H1 (cell line): ENCODE results near the gene MFGE8. TPM values are rescaled to one million over a fixed set of nuclear protein-coding genes. Genes with fewer than 3 reads are reported as not detected.

Experiments
- CTCF ChIA-PET: fragments of 300-600 bp; sonication (Branson Sonifier 250); formaldehyde crosslinking; loops from one replicate; lab custom pipeline; 2021; ENCODE audit not compliant: partially characterized antibody; lab: Charles Lee
- POLR2A ChIA-PET: fragments of 300-600 bp; sonication (Branson Sonifier 250); formaldehyde crosslinking; loops from one replicate; lab custom pipeline; 2021; ENCODE audit warnings: inconsistent platforms; ENCODE audit not compliant: partially characterized antibody; lab: Charles Lee
- DNase-seq, 2 experiments: peaks; one replicate each; pipeline versions ENCODE4 v3.0.0 to v3.0.0-alpha.2; 2010 to 2022; ENCODE audit warnings: low spot score in 2 of 2, low read depth in 1 of 2, mixed read lengths in 1 of 2
- FAIRE-seq: peaks from 2 replicates; lab custom pipeline; 2011; peaks lifted over from hg19 to GRCh38; lab: Jason Lieb, UNC
- H2AFZ ChIP-seq: 2 replicates; pipeline ENCODE4 v1.8.1; 2012; ENCODE audit warnings: low read length, inconsistent platforms
- H2AK5ac ChIP-seq: 2 replicates; pipeline ENCODE4 v1.6.1; 2013; ENCODE audit warnings: low read depth, low read length
- H2BK120ac ChIP-seq: replicated peaks from 2 replicates; pipeline ENCODE3; 2013; ENCODE audit warnings: low read depth, low read length, inconsistent platforms
- H2BK12ac ChIP-seq: 2 replicates; pipeline ENCODE4 v1.6.1; 2013; ENCODE audit warnings: low read depth, low read length
- H2BK15ac ChIP-seq: 2 replicates; pipeline ENCODE4 v1.6.1; 2013; ENCODE audit warnings: low read length
- H2BK20ac ChIP-seq: 2 replicates; pipeline ENCODE4 v1.6.1; 2013; ENCODE audit warnings: low read length
- H2BK5ac ChIP-seq: 2 replicates; pipeline ENCODE4 v1.6.1; 2013; ENCODE audit warnings: low read depth, low read length
- H3K14ac ChIP-seq: 2 replicates; pipeline ENCODE4 v1.6.1; 2013; ENCODE audit warnings: inconsistent platforms; ENCODE audit not compliant: insufficient read length
- H3K18ac ChIP-seq: 2 replicates; pipeline ENCODE4 v1.6.1; 2013; ENCODE audit warnings: low read length; ENCODE audit errors: extremely low read depth
- H3K23ac ChIP-seq: 2 replicates; pipeline ENCODE4 v1.6.1; 2013; ENCODE audit warnings: inconsistent platforms; ENCODE audit not compliant: insufficient read length
- H3K23me2 ChIP-seq: 2 replicates; pipeline ENCODE4 v1.6.1; 2013; ENCODE audit warnings: low read depth, low read length
- H3K27ac ChIP-seq: 2 replicates; pipeline ENCODE4 v1.6.1; 2011; ENCODE audit warnings: low read depth, low read length, inconsistent platforms
- H3K27me3 ChIP-seq, 4 experiments: replicated peaks in 1 of 4; 1 replicate in 1 of 4; 2 replicates in 3 of 4; pipeline versions ENCODE4 v1.6.1 to v1.8.1; 2011 to 2013; ENCODE audit warnings: low read length in 3 of 4, mild to moderate bottlenecking in 3 of 4, inconsistent platforms in 2 of 4, mixed read lengths in 2 of 4, moderate library complexity in 1 of 4; ENCODE audit not compliant: control insufficient read depth in 3 of 4, insufficient read depth in 3 of 4; ENCODE audit errors: extremely low read depth in 1 of 4
- H3K36me3 ChIP-seq, 4 experiments: 2 replicates each; pipeline versions ENCODE4 v1.6.1 to v1.8.1; 2011 to 2013; ENCODE audit warnings: mild to moderate bottlenecking in 4 of 4, low read length in 3 of 4, moderate library complexity in 2 of 4, control low read depth in 1 of 4, inconsistent platforms in 1 of 4; ENCODE audit not compliant: insufficient read depth in 4 of 4, control insufficient read depth in 2 of 4
- H3K4ac ChIP-seq: replicated peaks from 2 replicates; pipeline ENCODE3; 2013; ENCODE audit warnings: low read length, low read depth, mixed read lengths, inconsistent platforms; ENCODE audit not compliant: insufficient read length
- H3K4me1 ChIP-seq, 4 experiments: replicated peaks in 1 of 4; 1 replicate in 1 of 4; 2 replicates in 3 of 4; pipeline versions ENCODE4 v1.6.1 to v1.8.1; 2011 to 2013; ENCODE audit warnings: low read length in 3 of 4, inconsistent platforms in 2 of 4, mixed read lengths in 1 of 4; ENCODE audit not compliant: insufficient read depth in 4 of 4, control insufficient read depth in 3 of 4
- H3K4me2 ChIP-seq, 2 experiments: 2 replicates each; pipeline versions ENCODE4 v1.6.1 to v1.8.1; 2011 to 2013; ENCODE audit warnings: low read depth in 2 of 2, low read length in 2 of 2, control low read depth in 1 of 2, inconsistent platforms in 1 of 2, mild to moderate bottlenecking in 1 of 2; ENCODE audit not compliant: insufficient read depth in 1 of 2
- H3K4me3 ChIP-seq, 4 experiments: fragments of 200-600, 300-600 bp in 1 of 4; sonication (generic), shearing (Covaris generic), sonication (Bioruptor Twin) in 1 of 4; 2 replicates each; pipeline versions ENCODE4 v1.5.1 to v1.8.1; 2011 to 2016; ENCODE audit warnings: low read length in 4 of 4, low read depth in 3 of 4, control low read depth in 2 of 4, inconsistent platforms in 2 of 4, mild to moderate bottlenecking in 2 of 4, mixed read lengths in 1 of 4, moderate library complexity in 1 of 4; ENCODE audit not compliant: insufficient read depth in 2 of 4; ENCODE audit errors: extremely low read depth in 1 of 4
- H3K56ac ChIP-seq: replicated peaks from 2 replicates; pipeline ENCODE3; 2013; ENCODE audit warnings: low read depth, mild to moderate bottlenecking, mixed read lengths, low read length, inconsistent platforms; ENCODE audit not compliant: insufficient read length
- H3K79me1 ChIP-seq: 2 replicates; pipeline ENCODE4 v1.6.1; 2013; ENCODE audit warnings: low read depth, low read length, control low read depth
- H3K79me2 ChIP-seq, 2 experiments: 2 replicates each; pipeline versions ENCODE4 v1.6.1 to v1.8.1; 2012 to 2013; ENCODE audit warnings: low read length in 2 of 2, mild to moderate bottlenecking in 2 of 2, inconsistent platforms in 1 of 2; ENCODE audit not compliant: insufficient read depth in 2 of 2, control insufficient read depth in 1 of 2
- H3K9ac ChIP-seq, 4 experiments: replicated peaks in 1 of 4; 1 replicate in 1 of 4; 2 replicates in 3 of 4; pipeline versions ENCODE4 v1.6.1 to v1.8.1; 2011 to 2013; ENCODE audit warnings: low read depth in 3 of 4, low read length in 3 of 4, control low read depth in 2 of 4, mild to moderate bottlenecking in 2 of 4, moderate library complexity in 2 of 4, inconsistent platforms in 1 of 4; ENCODE audit errors: extremely low read depth in 1 of 4
- H3K9me3 ChIP-seq, 2 experiments: 2 replicates each; pipeline versions ENCODE4 v1.6.1 to v1.8.1; 2012 to 2013; ENCODE audit warnings: mild to moderate bottlenecking in 2 of 2, moderate library complexity in 2 of 2, control low read depth in 1 of 2, inconsistent platforms in 1 of 2, low read depth in 1 of 2, low read length in 1 of 2, mixed read lengths in 1 of 2; ENCODE audit not compliant: insufficient read depth in 2 of 2
- H4K20me1 ChIP-seq, 2 experiments: replicated peaks in 1 of 2; 2 replicates each; pipeline versions ENCODE3 to v1.8.1; 2011 to 2013; ENCODE audit warnings: inconsistent platforms in 2 of 2, low read length in 2 of 2, mild to moderate bottlenecking in 1 of 2; ENCODE audit not compliant: insufficient read depth in 2 of 2, control insufficient read depth in 1 of 2
- H4K5ac ChIP-seq: 2 replicates; pipeline ENCODE4 v1.6.1; 2013; ENCODE audit warnings: low read length, low read depth, mixed read lengths, inconsistent platforms; ENCODE audit not compliant: insufficient read length
- H4K8ac ChIP-seq: 2 replicates; pipeline ENCODE4 v1.8.0; 2013; ENCODE audit warnings: mild to moderate bottlenecking, moderate library complexity, low read length, inconsistent platforms; ENCODE audit not compliant: insufficient read depth; ENCODE audit errors: extremely low read depth
- H4K91ac ChIP-seq: replicated peaks from 2 replicates; pipeline ENCODE3; 2013; ENCODE audit warnings: low read length, mixed read lengths, inconsistent platforms; ENCODE audit not compliant: insufficient read length
- EGR1 ChIP-seq: IDR thresholded peaks from 2 replicates; pipeline ENCODE4 v1.6.1; 2011; ENCODE audit warnings: low read depth, low read length, borderline replicate concordance
- GABPA ChIP-seq: IDR thresholded peaks from 2 replicates; pipeline ENCODE4 v1.6.1; 2011; ENCODE audit warnings: mild to moderate bottlenecking, low read length, moderate library complexity, borderline replicate concordance; ENCODE audit not compliant: insufficient read depth
- KDM4A ChIP-seq: IDR thresholded peaks from one replicate; pipeline ENCODE4 v1.7.1; 2012; ENCODE audit warnings: low read depth, mild to moderate bottlenecking, moderate library complexity, low read length, inconsistent platforms; ENCODE audit not compliant: severe bottlenecking
- NANOG ChIP-seq: IDR thresholded peaks from 2 replicates; pipeline ENCODE4 v1.6.1; 2011; ENCODE audit warnings: low read length, low read depth, mild to moderate bottlenecking, inconsistent platforms; ENCODE audit not compliant: insufficient read depth, poor library complexity, severe bottlenecking
- RAD21 ChIP-seq, 2 experiments: IDR thresholded peaks in 1 of 2; conservative IDR thresholded peaks in 1 of 2; 2 replicates each; pipeline ENCODE4 v1.6.1; 2011; ENCODE audit warnings: low read depth in 2 of 2, low read length in 2 of 2, improper control_type of control experiment in 1 of 2, inconsistent platforms in 1 of 2, mild to moderate bottlenecking in 1 of 2, moderate library complexity in 1 of 2
- SIN3A ChIP-seq, 2 experiments: IDR thresholded peaks in 1 of 2; conservative IDR thresholded peaks in 1 of 2; 2 replicates each; pipeline ENCODE4 v1.6.1; 2011 to 2012; ENCODE audit warnings: low read length in 2 of 2, improper control_type of control experiment in 1 of 2, low read depth in 1 of 2, mild to moderate bottlenecking in 1 of 2
- TAF1 ChIP-seq: IDR thresholded peaks from 2 replicates; pipeline ENCODE4 v1.6.1; 2011; ENCODE audit warnings: mild to moderate bottlenecking, low read depth, low read length
- TBP ChIP-seq: IDR thresholded peaks from 2 replicates; pipeline ENCODE4 v1.6.1; 2011; ENCODE audit warnings: low read depth, low read length, improper control_type of control experiment
- WGBS, 2 experiments: shearing (Covaris generic) in 1 of 2; methylation state at CpG; one replicate each; pipeline versions ENCODE4 v1.1.6 to v1.1.7; 2013 to 2015; ENCODE audit warnings: low lambda C conversion rate in 2 of 2, mixed read lengths in 2 of 2, inconsistent platforms in 1 of 2, low coverage in 1 of 2, missing lambda C conversion rate in 1 of 2; ENCODE audit not compliant: insufficient replicate concordance in 2 of 2, insufficient coverage in 1 of 2, insufficient read length in 1 of 2; ENCODE audit errors: extremely low coverage in 1 of 2, missing lambda C conversion rate in 1 of 2; 5-methylcytosine and 5-hydroxymethylcytosine counted together
- polyA plus RNA-seq, 7 experiments: library from polyadenylated mRNA; depleted of rRNA in 3 of 7; stranded (reverse) in 5 of 7; unstranded in 2 of 7; fragments of >200 nt in 5 of 7; fragments of 200-250 nt in 2 of 7; gene quantifications; 1 replicate in 5 of 7; 2 replicates in 1 of 7; 4 replicates in 1 of 7; pipeline versions ENCODE4 v1.2.1 to v1.2.3, GENCODE V29; 2011 to 2013; ENCODE audit warnings: missing spikeins in 2 of 7, mixed read lengths in 2 of 7
- total RNA-seq: library from RNA; stranded (reverse); fragmentation: NEBNext Ultra II Directional; extraction: Animal tissue kit (Norgen Biotek cat#: 25700); gene quantifications from 2 replicates; pipeline ENCODE4 v1.2.1, GENCODE V29; 2021
- TF ChIP-seq, protein P1 (sequence below), 3 experiments: IDR thresholded peaks; 1 replicate in 2 of 3; 2 replicates in 1 of 3; pipeline versions ENCODE4 v1.5.1 to v1.6.1; 2011; ENCODE audit warnings: low read length in 3 of 3, mild to moderate bottlenecking in 3 of 3, inconsistent platforms in 2 of 3, low read depth in 1 of 3, moderate library complexity in 1 of 3; ENCODE audit not compliant: insufficient read depth in 1 of 3; ENCODE audit errors: control extremely low read depth in 1 of 3

The MFGE8 gene
- total and polyA plus RNA-seq, 2 of the 8 experiments (the other 6 are each of a cell fraction or from before 2014, with no cell fraction given): 1,237 to 2,117 TPM

DNA sequence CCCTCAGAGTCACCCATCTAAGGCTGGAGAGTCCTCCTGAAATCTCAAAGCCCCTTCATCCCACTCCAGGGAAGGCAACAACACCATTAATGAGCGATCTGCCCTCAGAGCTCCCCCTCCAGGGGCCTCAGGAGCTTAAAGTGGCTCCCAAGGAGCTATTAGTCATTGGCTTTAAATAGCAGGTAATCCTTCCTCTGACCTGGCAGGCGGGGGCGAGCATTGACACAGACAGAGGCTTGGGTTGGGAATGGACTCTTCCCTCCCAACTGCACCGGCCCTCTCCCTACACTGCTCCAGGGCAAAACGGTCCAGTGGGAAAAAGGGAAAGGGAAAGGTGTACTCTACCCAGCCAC is 1.4 kb downstream of the MFGE8 start:
- no peaks in the 10 kb centered on the region for H3K9me3 ChIP-seq
- no peak overlapping the region for H4K5ac ChIP-seq
- no peak overlapping the region for H3K56ac ChIP-seq
- no peak overlapping the region for H3K18ac ChIP-seq
- H2AFZ ChIP-seq: no peak overlapping the region
- peaks cover 9% of the 10 kb centered on the region; the same call in 1 of the 2 replicates for H3K23me2 ChIP-seq
- no peak overlapping the region for H3K23ac ChIP-seq
- peaks cover 25% of the 10 kb centered on the region for H3K79me1 ChIP-seq
- H3K14ac ChIP-seq: no peak overlapping the region
- H3K4me3 ChIP-seq: peak overlapping the region; percentile 74 to 90 (median 84)
- peaks cover 38 to 42% of the 10 kb centered on the region in 2 experiments for H4K20me1 ChIP-seq
- DNase-seq (no peak), FAIRE-seq (no peak)
- no peak overlapping the region for H4K91ac ChIP-seq
- no peak overlapping the region for H2BK120ac ChIP-seq
- peaks cover 2 to 34% (median 26%) of the 10 kb centered on the region in 4 experiments for H3K4me1 ChIP-seq
- CTCF ChIA-PET: interaction anchor here (0.6 to 6.3 kb wide), 20 partner anchors 8 to 402 kb away, joined by 3 to 30 read pairs (median 3); partner anchors contain the start of gene HAPLN3
- H2BK5ac ChIP-seq: peak overlapping the region; percentile 0; the same call in 1 of the 2 replicates
- H3K4ac ChIP-seq: no peak overlapping the region
- H3K9ac ChIP-seq: peak overlapping the region in 3 of 4 experiments; percentile 59 to 63 (median 62); a peak in 5 of 7 replicates
- no peak overlapping the region for H4K8ac ChIP-seq
- peak overlapping the region; percentile 72 to 89 for H3K4me2 ChIP-seq
- H2BK20ac ChIP-seq: no peak overlapping the region
- H3K27me3 ChIP-seq: no peaks in the 10 kb centered on the region
- H2BK15ac ChIP-seq: no peak overlapping the region
- no peak overlapping the region for H2AK5ac ChIP-seq
- 10% methylated on average over 5 of the region's 5 CpGs; no CpG with 5 or more reads in 1 of the 2 experiments for WGBS, 2 experiments
- H3K36me3 ChIP-seq: peaks cover 29 to 53% (median 41%) of the 10 kb centered on the region in 4 experiments
- peaks cover 11 to 62% of the 10 kb centered on the region in 2 experiments for H3K79me2 ChIP-seq
- H3K27ac ChIP-seq: no peak overlapping the region
- H2BK12ac ChIP-seq: no peak overlapping the region
- POLR2A ChIA-PET: interaction anchor here (0.7 to 27.2 kb wide), 16 partner anchors 10 to 203 kb away, joined by 3 to 607 read pairs (median 4); partner anchors contain the start of gene HAPLN3
- TF ChIP-seq RAD21 (IDR thresholded peaks at IDR 0.05 in 1 of 2, conservative IDR thresholded peaks at IDR 0.05 in 1 of 2; ENCODE audit: low read depth in 2 of 2, low read length in 2 of 2) (peak in 1 of 2 experiments; percentile 29; a peak in 1 of 4 replicates), KDM4A (no peak), TBP (0 out of 2 replicates have a peak, but pooled peaks have one; percentile 33), NANOG (peak; percentile 77), EGR1 (peak; percentile 38; the same call in 1 of the 2 replicates), SIN3A (conservative IDR thresholded peaks at IDR 0.05 in 1 of 2, IDR thresholded peaks at IDR 0.05 in 1 of 2; ENCODE audit: low read depth in 1 of 2, low read length in 2 of 2) (no peak), TAF1 (0 out of 2 replicates have a peak, but pooled peaks have one; percentile 19), GABPA (no peak)
- TF ChIP-seq, protein P1, sequence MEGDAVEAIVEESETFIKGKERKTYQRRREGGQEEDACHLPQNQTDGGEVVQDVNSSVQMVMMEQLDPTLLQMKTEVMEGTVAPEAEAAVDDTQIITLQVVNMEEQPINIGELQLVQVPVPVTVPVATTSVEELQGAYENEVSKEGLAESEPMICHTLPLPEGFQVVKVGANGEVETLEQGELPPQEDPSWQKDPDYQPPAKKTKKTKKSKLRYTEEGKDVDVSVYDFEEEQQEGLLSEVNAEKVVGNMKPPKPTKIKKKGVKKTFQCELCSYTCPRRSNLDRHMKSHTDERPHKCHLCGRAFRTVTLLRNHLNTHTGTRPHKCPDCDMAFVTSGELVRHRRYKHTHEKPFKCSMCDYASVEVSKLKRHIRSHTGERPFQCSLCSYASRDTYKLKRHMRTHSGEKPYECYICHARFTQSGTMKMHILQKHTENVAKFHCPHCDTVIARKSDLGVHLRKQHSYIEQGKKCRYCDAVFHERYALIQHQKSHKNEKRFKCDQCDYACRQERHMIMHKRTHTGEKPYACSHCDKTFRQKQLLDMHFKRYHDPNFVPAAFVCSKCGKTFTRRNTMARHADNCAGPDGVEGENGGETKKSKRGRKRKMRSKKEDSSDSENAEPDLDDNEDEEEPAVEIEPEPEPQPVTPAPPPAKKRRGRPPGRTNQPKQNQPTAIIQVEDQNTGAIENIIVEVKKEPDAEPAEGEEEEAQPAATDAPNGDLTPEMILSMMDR (IDR thresholded peaks at IDR 0.05; ENCODE audit: control extremely low read depth in 1 of 3, insufficient read depth in 1 of 3, low read depth in 1 of 3, low read length in 3 of 3): 0 out of 4 replicates have a peak, but pooled peaks of 1 of the 3 experiments have one; percentile 6
